Ishikawa (cell line): ENCODE results near the gene KLF2.

ENCODE experiments used
- CEBPB ChIP-seq: IDR thresholded peaks from 2 replicates; pipeline ENCODE4 v1.6.1; 2012
- CREB1 ChIP-seq: IDR thresholded peaks from 2 replicates; pipeline ENCODE4 v1.6.1; 2012; ENCODE audit warnings: low read depth
- EGR1 ChIP-seq: IDR thresholded peaks from 2 replicates; pipeline ENCODE4 v1.6.1; 2012
- EP300 ChIP-seq: IDR thresholded peaks from 2 replicates; pipeline ENCODE4 v1.6.1; 2012; ENCODE audit warnings: borderline replicate concordance
- FOXM1 ChIP-seq: IDR thresholded peaks from 2 replicates; pipeline ENCODE4 v1.6.1; 2012; ENCODE audit warnings: low read depth, borderline replicate concordance
- NFIC ChIP-seq: IDR thresholded peaks from 2 replicates; pipeline ENCODE4 v1.6.1; 2012
- RAD21 ChIP-seq: IDR thresholded peaks from 2 replicates; pipeline ENCODE4 v1.6.1; 2012; ENCODE audit warnings: low read depth
- TAF1 ChIP-seq: IDR thresholded peaks from 2 replicates; pipeline ENCODE4 v1.6.1; 2012; ENCODE audit warnings: low read depth, mild to moderate bottlenecking
- TCF12 ChIP-seq: IDR thresholded peaks from 2 replicates; pipeline ENCODE4 v1.6.1; 2012; ENCODE audit warnings: low read depth
- TEAD4 ChIP-seq: IDR thresholded peaks from 2 replicates; pipeline ENCODE4 v1.6.1; 2012
- YY1 ChIP-seq: IDR thresholded peaks from 2 replicates; pipeline ENCODE4 v1.6.1; 2012; ENCODE audit warnings: low read depth
- ZBTB7A ChIP-seq: IDR thresholded peaks from 2 replicates; pipeline ENCODE4 v1.6.1; 2012; ENCODE audit warnings: low read depth
- TF ChIP-seq, protein P1 (sequence below): IDR thresholded peaks from 2 replicates; pipeline ENCODE4 v1.6.1; 2012
- TF ChIP-seq, protein P2 (sequence below): IDR thresholded peaks from 2 replicates; pipeline ENCODE4 v1.6.1; 2012; ENCODE audit warnings: low read depth, mild to moderate bottlenecking
- TF ChIP-seq, protein P3 (sequence below): IDR thresholded peaks from 2 replicates; pipeline ENCODE4 v1.6.1; 2012

KLF2 gene

DNA sequence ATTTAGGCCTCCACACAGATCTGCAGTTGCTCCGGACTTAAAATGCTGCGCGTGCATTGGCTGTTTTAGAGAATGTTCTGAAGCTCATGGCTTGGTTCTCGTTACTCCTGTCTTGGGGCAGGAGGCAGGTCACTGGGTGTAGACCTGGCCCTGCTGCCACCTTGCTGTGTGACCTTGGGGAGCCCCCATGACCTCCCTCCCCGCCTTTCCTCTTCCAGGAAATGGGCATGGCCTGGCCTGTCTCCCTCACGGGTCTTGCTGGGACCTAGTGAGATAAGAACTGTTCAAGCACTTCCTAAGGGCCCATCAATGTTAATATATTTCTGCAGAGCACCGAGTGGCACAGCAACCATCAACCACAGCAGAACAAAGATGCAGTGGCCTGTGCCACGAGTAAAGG, 49.4 kb downstream of the KLF2 start:
- TF ChIP-seq FOXM1 (no peak), EP300 (no peak), NFIC (no peak), TCF12 (no peak), YY1 (no peak), RAD21 (no peak), TAF1 (no peak), CREB1 (no peak), CEBPB (no peak), TEAD4 (no peak), EGR1 (no peak), ZBTB7A (no peak)
- TF ChIP-seq, protein P1, sequence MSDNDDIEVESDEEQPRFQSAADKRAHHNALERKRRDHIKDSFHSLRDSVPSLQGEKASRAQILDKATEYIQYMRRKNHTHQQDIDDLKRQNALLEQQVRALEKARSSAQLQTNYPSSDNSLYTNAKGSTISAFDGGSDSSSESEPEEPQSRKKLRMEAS, result no peak
- TF ChIP-seq, protein P2, sequence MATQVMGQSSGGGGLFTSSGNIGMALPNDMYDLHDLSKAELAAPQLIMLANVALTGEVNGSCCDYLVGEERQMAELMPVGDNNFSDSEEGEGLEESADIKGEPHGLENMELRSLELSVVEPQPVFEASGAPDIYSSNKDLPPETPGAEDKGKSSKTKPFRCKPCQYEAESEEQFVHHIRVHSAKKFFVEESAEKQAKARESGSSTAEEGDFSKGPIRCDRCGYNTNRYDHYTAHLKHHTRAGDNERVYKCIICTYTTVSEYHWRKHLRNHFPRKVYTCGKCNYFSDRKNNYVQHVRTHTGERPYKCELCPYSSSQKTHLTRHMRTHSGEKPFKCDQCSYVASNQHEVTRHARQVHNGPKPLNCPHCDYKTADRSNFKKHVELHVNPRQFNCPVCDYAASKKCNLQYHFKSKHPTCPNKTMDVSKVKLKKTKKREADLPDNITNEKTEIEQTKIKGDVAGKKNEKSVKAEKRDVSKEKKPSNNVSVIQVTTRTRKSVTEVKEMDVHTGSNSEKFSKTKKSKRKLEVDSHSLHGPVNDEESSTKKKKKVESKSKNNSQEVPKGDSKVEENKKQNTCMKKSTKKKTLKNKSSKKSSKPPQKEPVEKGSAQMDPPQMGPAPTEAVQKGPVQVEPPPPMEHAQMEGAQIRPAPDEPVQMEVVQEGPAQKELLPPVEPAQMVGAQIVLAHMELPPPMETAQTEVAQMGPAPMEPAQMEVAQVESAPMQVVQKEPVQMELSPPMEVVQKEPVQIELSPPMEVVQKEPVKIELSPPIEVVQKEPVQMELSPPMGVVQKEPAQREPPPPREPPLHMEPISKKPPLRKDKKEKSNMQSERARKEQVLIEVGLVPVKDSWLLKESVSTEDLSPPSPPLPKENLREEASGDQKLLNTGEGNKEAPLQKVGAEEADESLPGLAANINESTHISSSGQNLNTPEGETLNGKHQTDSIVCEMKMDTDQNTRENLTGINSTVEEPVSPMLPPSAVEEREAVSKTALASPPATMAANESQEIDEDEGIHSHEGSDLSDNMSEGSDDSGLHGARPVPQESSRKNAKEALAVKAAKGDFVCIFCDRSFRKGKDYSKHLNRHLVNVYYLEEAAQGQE, result no peak
- TF ChIP-seq, protein P3, sequence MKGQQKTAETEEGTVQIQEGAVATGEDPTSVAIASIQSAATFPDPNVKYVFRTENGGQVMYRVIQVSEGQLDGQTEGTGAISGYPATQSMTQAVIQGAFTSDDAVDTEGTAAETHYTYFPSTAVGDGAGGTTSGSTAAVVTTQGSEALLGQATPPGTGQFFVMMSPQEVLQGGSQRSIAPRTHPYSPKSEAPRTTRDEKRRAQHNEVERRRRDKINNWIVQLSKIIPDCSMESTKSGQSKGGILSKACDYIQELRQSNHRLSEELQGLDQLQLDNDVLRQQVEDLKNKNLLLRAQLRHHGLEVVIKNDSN, result no peak

DNA sequence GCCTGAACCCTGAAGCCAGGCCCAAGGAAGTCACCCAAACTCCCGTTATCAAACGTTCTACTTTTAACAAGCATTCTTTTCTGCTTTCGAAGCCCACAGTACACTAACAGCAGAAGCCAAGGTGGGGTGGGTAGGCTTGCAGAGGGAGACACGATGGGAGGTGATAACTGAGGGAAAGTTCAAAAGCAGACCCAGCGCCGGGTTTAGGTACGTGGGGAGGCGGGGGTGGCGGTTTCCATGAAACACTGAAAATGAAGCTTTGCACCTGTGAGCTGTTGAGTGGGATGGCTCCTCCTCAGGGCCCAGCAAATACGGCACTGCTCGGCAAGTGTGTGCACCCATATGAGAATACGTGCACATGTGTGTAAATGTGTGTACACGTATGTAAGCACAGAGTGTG, 49.8 kb downstream of the KLF2 start:
- TF ChIP-seq YY1 (no peak), CREB1 (no peak), TCF12 (no peak), TAF1 (no peak), EGR1 (no peak), CEBPB (no peak), ZBTB7A (no peak), FOXM1 (no peak)
- TF ChIP-seq, protein P2, result no peak
- TF ChIP-seq, protein P3, result no peak
- TF ChIP-seq, protein P1, result no peak

DNA sequence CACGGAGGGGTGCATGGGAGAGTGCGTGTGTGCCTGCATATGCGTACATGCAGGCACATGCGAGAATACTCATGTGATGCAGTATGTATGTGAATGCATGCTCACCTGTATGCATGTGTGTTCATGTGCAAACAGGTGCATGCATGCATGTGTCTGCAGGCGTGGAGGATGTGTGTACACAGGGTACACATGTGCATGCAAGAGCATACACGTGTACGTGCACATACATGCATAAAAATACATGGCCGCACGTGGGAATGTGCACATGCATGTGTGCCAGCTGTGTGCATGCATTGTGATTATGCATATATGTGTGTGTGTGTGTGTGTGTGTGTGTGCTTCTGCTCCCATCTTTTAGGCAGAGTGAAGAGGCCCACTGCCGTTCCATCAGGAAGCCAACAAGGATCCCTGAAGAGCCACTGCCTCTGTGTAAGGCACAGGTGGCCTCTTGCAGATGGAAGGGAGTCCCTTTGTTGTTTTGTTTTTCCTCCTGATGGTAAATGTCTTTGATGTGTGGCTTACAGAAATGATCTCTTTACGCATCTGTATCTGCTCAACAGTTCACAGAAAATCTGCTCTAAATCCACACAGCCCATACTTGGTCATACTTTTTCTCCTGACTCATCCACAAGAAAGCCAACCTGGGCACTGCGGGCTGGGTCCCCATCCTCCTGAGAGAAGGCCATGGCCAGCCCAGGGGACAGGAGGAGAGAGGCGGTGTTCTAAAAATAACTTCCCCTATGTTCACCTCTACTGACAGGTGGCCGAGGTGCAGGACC, 50.7 kb downstream of the KLF2 start:
- TF ChIP-seq, protein P2, result no peak
- TF ChIP-seq CEBPB, result no peak
- TF ChIP-seq, protein P1, result no peak
- TF ChIP-seq YY1, result no peak
- no peak for TF ChIP-seq FOXM1
- TF ChIP-seq, protein P3, result no peak
- TF ChIP-seq EP300, result no peak
- TF ChIP-seq CREB1, result no peak
- no peak for TF ChIP-seq ZBTB7A
- TF ChIP-seq TCF12, result no peak
- no peak for TF ChIP-seq TEAD4
- TF ChIP-seq TAF1, result no peak
- no peak for TF ChIP-seq RAD21

DNA sequence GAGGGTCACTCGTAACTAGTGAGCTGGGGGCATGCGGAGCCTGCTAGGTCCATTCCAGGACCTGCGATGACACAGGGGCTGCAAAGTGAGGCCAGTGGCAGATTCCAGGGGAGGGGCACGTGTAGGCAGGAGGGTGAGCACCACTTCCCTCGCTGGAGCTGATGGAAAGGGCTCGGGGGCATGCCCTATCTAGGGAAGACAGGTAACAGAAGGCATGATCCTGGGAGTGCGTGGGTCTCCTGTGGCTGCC, 51.2 kb downstream of the KLF2 start:
- TF ChIP-seq, protein P3, result no peak
- TF ChIP-seq TAF1 (no peak), RAD21 (no peak), ZBTB7A (no peak), TEAD4 (no peak), EP300 (no peak), TCF12 (no peak)
- TF ChIP-seq, protein P1, result no peak
